ENCODE data around the gene NEMP2.

NEMP2 gene

DNA sequence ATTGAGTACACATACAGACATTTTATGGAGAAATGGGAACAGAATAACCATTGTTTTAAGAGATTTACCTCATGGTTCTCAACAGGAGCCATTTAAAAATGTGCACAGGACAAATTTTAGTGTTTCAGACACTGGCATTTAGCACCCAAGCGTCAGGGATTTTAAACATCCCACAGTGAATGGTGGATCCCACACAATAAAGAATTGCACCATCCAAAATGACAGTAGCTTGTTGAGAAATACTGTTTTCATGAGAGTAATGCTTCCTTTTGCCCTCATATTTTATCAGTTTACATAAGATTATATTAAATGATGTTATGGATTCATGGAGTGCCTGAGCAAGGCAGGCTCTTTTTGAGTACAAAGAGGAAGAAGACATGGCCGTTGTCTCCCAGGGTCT is 72.3 kb downstream of the NEMP2 start:
- no peak for TF ChIP-seq CEBPB (IDR thresholded peaks at IDR 0.05)

GRCh38 chr2:190460487-190460886 is 74.0 kb downstream of the NEMP2 start:
- TF ChIP-seq USF1 (IDR thresholded peaks at IDR 0.05): no peak
- TF ChIP-seq MAX (IDR thresholded peaks at IDR 0.05): no peak
- no peak for TF ChIP-seq CREB1 (IDR thresholded peaks at IDR 0.05; ENCODE audit: low read depth)
- no peak for TF ChIP-seq EGR1 (IDR thresholded peaks at IDR 0.05)
- no peak for TF ChIP-seq EP300 (IDR thresholded peaks at IDR 0.05; ENCODE audit: borderline replicate concordance)

- no peak for TF ChIP-seq TEAD4 (IDR thresholded peaks at IDR 0.05)
- TF ChIP-seq EGR1 (IDR thresholded peaks at IDR 0.05): no peak
- no peak for TF ChIP-seq USF1 (IDR thresholded peaks at IDR 0.05)
These were observed 74.6 kb downstream of the NEMP2 start for GRCh38 chr2:190459881-190460280.

DNA sequence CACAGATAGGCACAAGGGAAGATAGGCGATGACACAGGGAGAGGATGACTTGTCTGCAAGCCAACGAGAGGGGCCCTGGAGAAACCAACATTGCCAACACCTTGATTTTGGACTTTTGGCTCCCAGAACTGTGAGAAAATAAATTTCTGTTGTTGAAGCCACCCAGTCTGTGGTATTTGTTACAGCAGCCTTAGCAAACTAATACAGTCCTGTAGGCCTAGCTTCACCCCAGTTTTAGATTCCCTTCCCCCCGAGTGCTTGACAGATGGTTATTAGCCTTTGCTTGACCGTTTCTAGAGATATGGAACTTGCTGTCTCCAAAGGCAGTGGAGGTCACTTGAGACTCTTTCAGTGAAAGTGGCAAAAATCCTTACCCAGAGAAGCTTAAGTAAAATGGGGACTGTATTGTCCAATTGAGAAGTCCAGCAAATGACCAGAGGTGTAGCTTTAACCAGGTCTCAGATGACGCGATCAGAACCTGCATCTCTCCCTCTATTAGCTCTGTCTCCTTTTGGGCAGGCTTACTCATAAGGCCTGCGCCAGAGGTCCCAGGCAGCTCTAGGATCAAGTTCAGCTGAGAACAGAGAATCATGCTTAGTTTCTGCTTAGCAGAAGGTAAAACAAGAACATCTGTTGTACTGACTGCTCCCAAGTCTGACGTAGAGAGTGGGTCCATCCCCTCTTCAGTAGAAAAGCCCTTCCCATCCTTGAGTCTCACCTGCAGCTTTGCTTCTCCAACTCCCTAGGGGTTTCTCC is 76.0 kb downstream of the NEMP2 start:
- no peak for TF ChIP-seq ZBTB7A (IDR thresholded peaks at IDR 0.05; ENCODE audit: low read depth)

- TF ChIP-seq RAD21 (IDR thresholded peaks at IDR 0.05; ENCODE audit: low read depth): no peak
- TF ChIP-seq FOXM1 (IDR thresholded peaks at IDR 0.05; ENCODE audit: borderline replicate concordance, low read depth): no peak
- TF ChIP-seq TAF1 (IDR thresholded peaks at IDR 0.05; ENCODE audit: low read depth): no peak
- TF ChIP-seq NFIC (IDR thresholded peaks at IDR 0.05): no peak
- TF ChIP-seq TEAD4 (IDR thresholded peaks at IDR 0.05): no peak
- no peak for TF ChIP-seq CEBPB (IDR thresholded peaks at IDR 0.05)
- no peak for TF ChIP-seq CREB1 (IDR thresholded peaks at IDR 0.05; ENCODE audit: low read depth)
- no peak for TF ChIP-seq EGR1 (IDR thresholded peaks at IDR 0.05)
- no peak for TF ChIP-seq TCF12 (IDR thresholded peaks at IDR 0.05; ENCODE audit: low read depth)
- no peak for TF ChIP-seq REST (IDR thresholded peaks at IDR 0.05; ENCODE audit: low read depth)
- no peak for TF ChIP-seq ZBTB7A (IDR thresholded peaks at IDR 0.05; ENCODE audit: low read depth)
- TF ChIP-seq MAX (IDR thresholded peaks at IDR 0.05): no peak
- no peak for TF ChIP-seq EP300 (IDR thresholded peaks at IDR 0.05; ENCODE audit: borderline replicate concordance)
- TF ChIP-seq USF1 (IDR thresholded peaks at IDR 0.05): no peak
- no peak for TF ChIP-seq YY1 (IDR thresholded peaks at IDR 0.05; ENCODE audit: low read depth)
These were observed 77.3 kb downstream of the NEMP2 start for GRCh38 chr2:190457256-190457655.

GRCh38 chr2:190456833-190457232 is 77.7 kb downstream of the NEMP2 start:
- TF ChIP-seq TAF1 (IDR thresholded peaks at IDR 0.05; ENCODE audit: low read depth): no peak
- TF ChIP-seq CREB1 (IDR thresholded peaks at IDR 0.05; ENCODE audit: low read depth): no peak
- TF ChIP-seq REST (IDR thresholded peaks at IDR 0.05; ENCODE audit: low read depth): no peak
- no peak for TF ChIP-seq ZBTB7A (IDR thresholded peaks at IDR 0.05; ENCODE audit: low read depth)
- no peak for TF ChIP-seq USF1 (IDR thresholded peaks at IDR 0.05)
- TF ChIP-seq EGR1 (IDR thresholded peaks at IDR 0.05): no peak
- TF ChIP-seq RAD21 (IDR thresholded peaks at IDR 0.05; ENCODE audit: low read depth): no peak
